KMS-11 (cell line): Measurements from ENCODE around the gene CFAP69.
"Not testable (repeated sequence)": the region's sequence is repeated elsewhere in the genome, so short reads cannot be mapped to it uniquely, and the experiment has no call there.

ENCODE experiments used
- H2AFZ ChIP-seq: fragments of 200-600 bp; sonication (generic); 2 replicates; pipeline ENCODE4 v1.6.1; 2016; ENCODE audit warnings: antibody characterized with exemption, mixed run types, low read depth
- H3K27ac ChIP-seq: fragments of 200-600 bp; sonication (generic); 2 replicates; pipeline ENCODE4 v1.6.1; 2016; ENCODE audit warnings: mild to moderate bottlenecking, mixed run types
- H3K27me3 ChIP-seq: fragments of 200-600 bp; sonication (generic); 2 replicates; pipeline ENCODE4 v1.6.1; 2017; ENCODE audit warnings: mild to moderate bottlenecking, low read depth, mixed run types, moderate library complexity; ENCODE audit not compliant: insufficient read depth
- H3K36me3 ChIP-seq: fragments of 200-600 bp; sonication (generic); 2 replicates; pipeline ENCODE4 v1.6.1; 2017; ENCODE audit warnings: mild to moderate bottlenecking, mixed run types; ENCODE audit not compliant: insufficient read depth
- H3K4me1 ChIP-seq: fragments of 200-600 bp; sonication (generic); 2 replicates; pipeline ENCODE4 v1.6.1; 2016; ENCODE audit warnings: mild to moderate bottlenecking, low read depth, mixed run types; ENCODE audit not compliant: poor library complexity, severe bottlenecking
- H3K4me2 ChIP-seq: fragments of 200-600 bp; sonication (generic); 2 replicates; pipeline ENCODE4 v1.7.0; 2016; ENCODE audit warnings: mild to moderate bottlenecking, mixed run types
- H3K4me3 ChIP-seq: fragments of 200-600 bp; sonication (generic); IDR thresholded peaks from 2 replicates; pipeline ENCODE4 v1.6.1; 2017; ENCODE audit warnings: low read depth, low read length, mixed read lengths; ENCODE audit not compliant: insufficient read depth
- H3K79me2 ChIP-seq: fragments of 200-600 bp; sonication (generic); 2 replicates; pipeline ENCODE4 v1.6.1; 2016; ENCODE audit warnings: low read depth, mixed run types; ENCODE audit not compliant: insufficient read depth
- H3K9ac ChIP-seq: fragments of 200-600 bp; sonication (generic); 2 replicates; pipeline ENCODE4 v1.6.1; 2016; ENCODE audit warnings: mild to moderate bottlenecking, mixed run types
- H4K20me1 ChIP-seq: fragments of 200-600 bp; sonication (generic); 2 replicates; pipeline ENCODE4 v1.6.1; 2016; ENCODE audit warnings: mild to moderate bottlenecking, mixed run types; ENCODE audit not compliant: insufficient read depth
- TF ChIP-seq, protein P1 (sequence below): fragments of 200-600 bp; sonication (generic); conservative IDR thresholded peaks from 2 replicates; pipeline ENCODE4 v1.6.1; 2017; ENCODE audit warnings: low read depth, mild to moderate bottlenecking, antibody characterized with exemption, low read length, moderate library complexity, mixed read lengths

The CFAP69 gene

DNA sequence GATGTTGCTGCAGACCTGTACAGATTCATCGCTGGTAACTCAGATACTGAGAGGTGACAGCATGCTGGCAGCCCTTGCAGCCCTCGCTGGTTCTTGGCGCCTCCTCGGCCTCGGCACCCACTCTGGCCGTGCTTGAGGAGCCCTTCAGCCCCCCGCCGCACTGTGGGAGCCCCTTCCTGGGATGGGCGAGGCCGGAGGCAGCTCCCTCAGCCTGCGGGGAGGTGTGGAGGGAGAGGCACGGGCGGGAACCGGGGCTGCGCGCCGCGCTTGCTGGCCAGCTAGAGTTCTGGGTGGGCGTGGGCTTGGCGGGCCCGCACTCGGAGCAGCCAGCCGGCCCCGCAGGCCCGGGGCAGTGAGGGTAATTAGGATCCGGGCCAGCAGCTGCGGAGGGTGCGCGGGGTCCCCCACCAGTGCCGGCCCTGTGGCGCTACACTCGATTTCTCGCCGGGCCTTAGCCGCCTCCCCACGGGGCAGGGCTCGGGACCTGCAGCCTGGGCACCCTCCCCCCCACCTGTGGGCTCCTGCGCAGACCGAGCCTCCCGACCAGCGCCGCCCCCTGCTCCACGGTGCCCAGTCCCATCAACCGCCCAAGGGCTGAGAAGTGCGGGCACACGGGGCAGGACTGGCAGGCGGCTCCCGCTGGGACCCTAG lies 89.3 kb downstream of the CFAP69 start:
- H3K4me3 ChIP-seq, result no peak overlapping the region
- H3K27ac ChIP-seq, result no peak overlapping the region
- H2AFZ ChIP-seq, result no peak overlapping the region
- no peaks in the 10 kb centered on the region for H3K36me3 ChIP-seq
- H3K4me2 ChIP-seq, result no peak overlapping the region
- no peaks in the 10 kb centered on the region for H3K27me3 ChIP-seq
- H3K79me2 ChIP-seq, result no peaks in the 10 kb centered on the region
- TF ChIP-seq, protein P1, sequence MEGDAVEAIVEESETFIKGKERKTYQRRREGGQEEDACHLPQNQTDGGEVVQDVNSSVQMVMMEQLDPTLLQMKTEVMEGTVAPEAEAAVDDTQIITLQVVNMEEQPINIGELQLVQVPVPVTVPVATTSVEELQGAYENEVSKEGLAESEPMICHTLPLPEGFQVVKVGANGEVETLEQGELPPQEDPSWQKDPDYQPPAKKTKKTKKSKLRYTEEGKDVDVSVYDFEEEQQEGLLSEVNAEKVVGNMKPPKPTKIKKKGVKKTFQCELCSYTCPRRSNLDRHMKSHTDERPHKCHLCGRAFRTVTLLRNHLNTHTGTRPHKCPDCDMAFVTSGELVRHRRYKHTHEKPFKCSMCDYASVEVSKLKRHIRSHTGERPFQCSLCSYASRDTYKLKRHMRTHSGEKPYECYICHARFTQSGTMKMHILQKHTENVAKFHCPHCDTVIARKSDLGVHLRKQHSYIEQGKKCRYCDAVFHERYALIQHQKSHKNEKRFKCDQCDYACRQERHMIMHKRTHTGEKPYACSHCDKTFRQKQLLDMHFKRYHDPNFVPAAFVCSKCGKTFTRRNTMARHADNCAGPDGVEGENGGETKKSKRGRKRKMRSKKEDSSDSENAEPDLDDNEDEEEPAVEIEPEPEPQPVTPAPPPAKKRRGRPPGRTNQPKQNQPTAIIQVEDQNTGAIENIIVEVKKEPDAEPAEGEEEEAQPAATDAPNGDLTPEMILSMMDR, result no peak
- H4K20me1 ChIP-seq, result no peaks in the 10 kb centered on the region
- H3K9ac ChIP-seq, result no peak overlapping the region
- H3K4me1 ChIP-seq, result no peaks in the 10 kb centered on the region

DNA sequence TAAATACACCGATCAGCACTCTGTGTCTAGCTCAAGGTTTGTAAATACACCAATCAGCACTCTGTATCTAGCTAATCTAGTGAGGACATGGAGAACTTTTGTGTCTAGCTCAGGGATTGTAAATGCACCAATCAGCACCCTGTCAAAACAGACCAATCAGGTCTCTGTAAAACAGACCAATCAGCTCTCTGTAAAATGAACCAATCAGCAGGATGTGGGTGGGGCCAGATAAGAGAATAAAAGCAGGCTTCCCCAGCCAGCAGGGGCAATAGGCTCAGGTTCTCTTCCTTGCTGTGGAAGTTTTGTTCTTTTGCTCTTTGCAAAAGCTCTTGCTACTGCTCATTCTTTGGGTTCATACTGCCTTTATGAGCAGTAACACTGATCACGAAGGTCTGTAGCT lies 90.0 kb downstream of the CFAP69 start:
- not testable (repeated sequence) for H3K9ac ChIP-seq, H3K79me2 ChIP-seq, H3K27me3 ChIP-seq, H3K36me3 ChIP-seq, H3K4me3 ChIP-seq, H3K4me2 ChIP-seq, H2AFZ ChIP-seq, H4K20me1 ChIP-seq, H3K27ac ChIP-seq, H3K4me1 ChIP-seq

DNA sequence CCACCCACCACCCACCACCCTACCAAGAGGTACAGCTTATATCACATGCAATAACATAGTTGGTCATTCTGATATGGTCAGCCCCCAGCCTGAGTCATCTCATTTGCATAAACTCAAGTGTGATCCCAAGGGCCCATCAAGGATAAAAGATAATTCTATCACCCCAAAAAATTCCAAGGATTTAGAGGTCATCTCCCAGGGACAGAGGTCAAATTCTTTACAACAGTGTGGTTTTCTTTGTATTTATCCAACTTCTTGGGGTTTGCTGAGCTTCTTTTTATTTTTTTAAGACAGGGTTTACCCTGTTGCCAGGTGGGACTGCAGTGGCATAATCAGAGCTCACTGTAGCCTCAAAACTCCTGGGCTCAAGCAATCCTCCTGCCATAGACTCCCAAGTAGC lies 92.1 kb downstream of the CFAP69 start:
- Histone ChIP-seq H3K27ac (no peak overlapping the region), H3K4me3 (no peak overlapping the region), H3K9ac (no peak overlapping the region), H4K20me1 (no peaks in the 10 kb centered on the region), H3K4me2 (no peak overlapping the region), H3K4me1 (no peaks in the 10 kb centered on the region), H2AFZ (no peak overlapping the region), H3K36me3 (no peaks in the 10 kb centered on the region), H3K79me2 (no peaks in the 10 kb centered on the region), H3K27me3 (no peaks in the 10 kb centered on the region)
- TF ChIP-seq, protein P1, result no peak

DNA sequence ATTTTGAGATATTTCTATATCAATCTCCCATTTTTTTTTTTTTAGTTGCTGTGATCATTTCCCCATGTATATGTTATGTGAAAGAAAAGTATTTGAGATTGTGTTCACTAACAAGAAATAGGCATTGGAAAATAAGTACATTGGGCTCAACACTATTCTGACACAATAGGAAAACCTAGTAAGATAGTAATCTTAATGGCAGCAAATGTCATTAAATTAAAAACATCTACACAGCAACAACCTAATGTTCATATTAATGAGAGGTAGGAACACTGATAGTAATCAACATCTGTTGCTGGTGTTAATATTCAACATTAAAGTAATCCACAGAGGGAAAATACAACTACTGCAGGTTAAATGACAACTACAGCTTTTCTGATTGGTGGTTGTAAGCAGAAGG lies 100.0 kb downstream of the CFAP69 start:
- Histone ChIP-seq H3K36me3 (no peaks in the 10 kb centered on the region), H3K79me2 (peaks cover 14% of the 10 kb centered on the region), H3K27ac (no peak overlapping the region), H3K9ac (no peak overlapping the region), H3K4me3 (no peak overlapping the region), H2AFZ (peak overlapping the region; percentile 83; the same call in 1 of the 2 replicates), H3K27me3 (no peaks in the 10 kb centered on the region), H4K20me1 (no peaks in the 10 kb centered on the region), H3K4me1 (peaks cover 9% of the 10 kb centered on the region), H3K4me2 (no peak overlapping the region)
- TF ChIP-seq, protein P1, result no peak

DNA sequence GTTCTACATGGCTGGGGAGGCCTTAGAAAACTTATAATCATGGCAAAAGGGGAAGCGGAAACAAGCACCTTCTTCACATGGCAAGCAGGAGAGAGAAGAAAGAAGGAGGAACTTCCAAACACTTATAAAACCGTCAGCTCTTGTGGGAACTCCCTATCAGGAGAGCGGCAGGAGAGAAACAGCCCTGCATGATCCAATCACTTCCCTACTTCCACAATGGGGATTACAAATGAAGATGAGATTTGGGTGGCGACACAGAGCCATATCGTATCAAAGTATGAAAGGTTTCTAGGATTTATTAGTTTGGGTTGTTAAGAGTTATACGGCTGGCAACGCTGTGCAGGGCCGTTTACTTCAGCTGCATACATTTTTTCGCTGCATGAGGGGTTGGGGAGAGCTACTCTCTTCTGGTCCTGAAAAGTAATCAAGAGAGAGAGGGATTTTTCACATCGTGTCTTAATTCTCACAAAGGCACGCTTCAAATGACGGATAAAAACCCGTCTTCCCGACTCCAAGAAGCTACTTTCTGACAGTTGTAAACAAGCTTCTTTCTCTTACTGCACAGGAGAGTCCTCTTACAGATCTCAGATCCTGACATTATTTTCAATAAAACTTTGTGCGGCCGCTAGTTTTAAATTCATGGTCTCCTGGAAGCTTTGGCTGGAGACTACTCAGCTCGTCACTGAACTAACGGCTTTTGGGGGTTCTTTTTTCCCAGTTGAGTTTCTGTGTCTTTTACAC lies 100.8 kb downstream of the CFAP69 start:
- Histone ChIP-seq H4K20me1 (no peaks in the 10 kb centered on the region), H3K4me2 (peak overlapping the region; percentile 76), H3K9ac (peak overlapping the region; percentile 88; the same call in 1 of the 2 replicates), H3K27ac (peak overlapping the region; percentile 77), H3K4me3 (peak overlapping the region; percentile 1), H3K27me3 (no peaks in the 10 kb centered on the region), H3K4me1 (peaks cover 9% of the 10 kb centered on the region), H2AFZ (peak overlapping the region; percentile 83), H3K79me2 (peaks cover 19% of the 10 kb centered on the region), H3K36me3 (no peaks in the 10 kb centered on the region)
- TF ChIP-seq, protein P1, result no peak
